H1 (cell line): Measurements from ENCODE around the gene LRP1-AS. TPM values are rescaled to one million over a fixed set of nuclear protein-coding genes. Genes with fewer than 3 reads are reported as not detected.

Source experiments
- BACH1 ChIP-seq: IDR thresholded peaks from 2 replicates; pipeline ENCODE4 v1.6.1; 2012; ENCODE audit warnings: low read length, improper control_type of control experiment
- polyA plus RNA-seq, 7 experiments: library from polyadenylated mRNA; depleted of rRNA in 3 of 7; stranded (reverse) in 5 of 7; unstranded in 2 of 7; fragments of >200 nt in 5 of 7; fragments of 200-250 nt in 2 of 7; gene quantifications; 1 replicate in 5 of 7; 2 replicates in 1 of 7; 4 replicates in 1 of 7; pipeline versions ENCODE4 v1.2.1 to v1.2.3, GENCODE V29; 2011 to 2013; ENCODE audit warnings: missing spikeins in 2 of 7, mixed read lengths in 2 of 7
- total RNA-seq: library from RNA; stranded (reverse); fragmentation: NEBNext Ultra II Directional; extraction: Animal tissue kit (Norgen Biotek cat#: 25700); gene quantifications from 2 replicates; pipeline ENCODE4 v1.2.1, GENCODE V29; 2021
- TF ChIP-seq, protein P1 (sequence below): fragments of 300-600 bp; sonication (generic); IDR thresholded peaks from 2 replicates; pipeline ENCODE4 v1.7.1; 2012; ENCODE audit warnings: low read length, moderate library complexity, mild to moderate bottlenecking, inconsistent platforms; ENCODE audit not compliant: insufficient replicate concordance
- TF ChIP-seq, protein P2 (sequence below), 3 experiments: IDR thresholded peaks; 1 replicate in 2 of 3; 2 replicates in 1 of 3; pipeline versions ENCODE4 v1.5.1 to v1.6.1; 2011; ENCODE audit warnings: low read length in 3 of 3, mild to moderate bottlenecking in 3 of 3, inconsistent platforms in 2 of 3, low read depth in 1 of 3, moderate library complexity in 1 of 3; ENCODE audit not compliant: insufficient read depth in 1 of 3; ENCODE audit errors: control extremely low read depth in 1 of 3

The LRP1-AS gene
- total and polyA plus RNA-seq, 2 of the 8 experiments (the other 6 are each of a cell fraction or from before 2014, with no cell fraction given), result not detected

DNA sequence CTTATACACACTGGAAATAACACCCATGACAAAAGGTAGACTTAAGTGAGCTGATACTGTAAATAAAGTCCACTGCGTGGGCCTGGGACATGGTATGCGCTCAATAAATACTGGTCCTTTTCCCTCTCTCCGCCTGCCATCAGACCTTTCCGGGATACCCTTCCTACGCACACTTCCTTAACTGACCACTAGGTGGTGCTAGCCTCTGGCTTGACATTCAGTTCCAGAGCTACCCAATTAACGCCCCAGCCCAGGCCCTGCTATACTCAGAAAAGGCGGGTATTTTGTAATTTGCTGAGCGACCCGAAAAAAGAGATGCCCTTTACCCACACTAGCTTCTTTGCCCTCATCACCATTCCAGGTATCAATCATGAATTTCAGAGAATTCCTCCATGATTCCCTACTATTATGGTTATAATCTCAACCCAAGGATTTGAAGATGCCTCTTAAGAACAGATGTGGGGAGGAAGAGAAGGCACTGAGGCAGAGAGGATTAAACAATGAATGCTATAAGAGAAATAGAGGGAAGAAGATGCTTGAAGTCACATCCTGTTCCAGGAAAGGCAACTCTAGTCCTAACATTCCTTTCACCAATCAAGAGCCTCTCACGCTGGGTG lies 23.1 kb downstream of the LRP1-AS start (continued):
- TF ChIP-seq, protein P1, sequence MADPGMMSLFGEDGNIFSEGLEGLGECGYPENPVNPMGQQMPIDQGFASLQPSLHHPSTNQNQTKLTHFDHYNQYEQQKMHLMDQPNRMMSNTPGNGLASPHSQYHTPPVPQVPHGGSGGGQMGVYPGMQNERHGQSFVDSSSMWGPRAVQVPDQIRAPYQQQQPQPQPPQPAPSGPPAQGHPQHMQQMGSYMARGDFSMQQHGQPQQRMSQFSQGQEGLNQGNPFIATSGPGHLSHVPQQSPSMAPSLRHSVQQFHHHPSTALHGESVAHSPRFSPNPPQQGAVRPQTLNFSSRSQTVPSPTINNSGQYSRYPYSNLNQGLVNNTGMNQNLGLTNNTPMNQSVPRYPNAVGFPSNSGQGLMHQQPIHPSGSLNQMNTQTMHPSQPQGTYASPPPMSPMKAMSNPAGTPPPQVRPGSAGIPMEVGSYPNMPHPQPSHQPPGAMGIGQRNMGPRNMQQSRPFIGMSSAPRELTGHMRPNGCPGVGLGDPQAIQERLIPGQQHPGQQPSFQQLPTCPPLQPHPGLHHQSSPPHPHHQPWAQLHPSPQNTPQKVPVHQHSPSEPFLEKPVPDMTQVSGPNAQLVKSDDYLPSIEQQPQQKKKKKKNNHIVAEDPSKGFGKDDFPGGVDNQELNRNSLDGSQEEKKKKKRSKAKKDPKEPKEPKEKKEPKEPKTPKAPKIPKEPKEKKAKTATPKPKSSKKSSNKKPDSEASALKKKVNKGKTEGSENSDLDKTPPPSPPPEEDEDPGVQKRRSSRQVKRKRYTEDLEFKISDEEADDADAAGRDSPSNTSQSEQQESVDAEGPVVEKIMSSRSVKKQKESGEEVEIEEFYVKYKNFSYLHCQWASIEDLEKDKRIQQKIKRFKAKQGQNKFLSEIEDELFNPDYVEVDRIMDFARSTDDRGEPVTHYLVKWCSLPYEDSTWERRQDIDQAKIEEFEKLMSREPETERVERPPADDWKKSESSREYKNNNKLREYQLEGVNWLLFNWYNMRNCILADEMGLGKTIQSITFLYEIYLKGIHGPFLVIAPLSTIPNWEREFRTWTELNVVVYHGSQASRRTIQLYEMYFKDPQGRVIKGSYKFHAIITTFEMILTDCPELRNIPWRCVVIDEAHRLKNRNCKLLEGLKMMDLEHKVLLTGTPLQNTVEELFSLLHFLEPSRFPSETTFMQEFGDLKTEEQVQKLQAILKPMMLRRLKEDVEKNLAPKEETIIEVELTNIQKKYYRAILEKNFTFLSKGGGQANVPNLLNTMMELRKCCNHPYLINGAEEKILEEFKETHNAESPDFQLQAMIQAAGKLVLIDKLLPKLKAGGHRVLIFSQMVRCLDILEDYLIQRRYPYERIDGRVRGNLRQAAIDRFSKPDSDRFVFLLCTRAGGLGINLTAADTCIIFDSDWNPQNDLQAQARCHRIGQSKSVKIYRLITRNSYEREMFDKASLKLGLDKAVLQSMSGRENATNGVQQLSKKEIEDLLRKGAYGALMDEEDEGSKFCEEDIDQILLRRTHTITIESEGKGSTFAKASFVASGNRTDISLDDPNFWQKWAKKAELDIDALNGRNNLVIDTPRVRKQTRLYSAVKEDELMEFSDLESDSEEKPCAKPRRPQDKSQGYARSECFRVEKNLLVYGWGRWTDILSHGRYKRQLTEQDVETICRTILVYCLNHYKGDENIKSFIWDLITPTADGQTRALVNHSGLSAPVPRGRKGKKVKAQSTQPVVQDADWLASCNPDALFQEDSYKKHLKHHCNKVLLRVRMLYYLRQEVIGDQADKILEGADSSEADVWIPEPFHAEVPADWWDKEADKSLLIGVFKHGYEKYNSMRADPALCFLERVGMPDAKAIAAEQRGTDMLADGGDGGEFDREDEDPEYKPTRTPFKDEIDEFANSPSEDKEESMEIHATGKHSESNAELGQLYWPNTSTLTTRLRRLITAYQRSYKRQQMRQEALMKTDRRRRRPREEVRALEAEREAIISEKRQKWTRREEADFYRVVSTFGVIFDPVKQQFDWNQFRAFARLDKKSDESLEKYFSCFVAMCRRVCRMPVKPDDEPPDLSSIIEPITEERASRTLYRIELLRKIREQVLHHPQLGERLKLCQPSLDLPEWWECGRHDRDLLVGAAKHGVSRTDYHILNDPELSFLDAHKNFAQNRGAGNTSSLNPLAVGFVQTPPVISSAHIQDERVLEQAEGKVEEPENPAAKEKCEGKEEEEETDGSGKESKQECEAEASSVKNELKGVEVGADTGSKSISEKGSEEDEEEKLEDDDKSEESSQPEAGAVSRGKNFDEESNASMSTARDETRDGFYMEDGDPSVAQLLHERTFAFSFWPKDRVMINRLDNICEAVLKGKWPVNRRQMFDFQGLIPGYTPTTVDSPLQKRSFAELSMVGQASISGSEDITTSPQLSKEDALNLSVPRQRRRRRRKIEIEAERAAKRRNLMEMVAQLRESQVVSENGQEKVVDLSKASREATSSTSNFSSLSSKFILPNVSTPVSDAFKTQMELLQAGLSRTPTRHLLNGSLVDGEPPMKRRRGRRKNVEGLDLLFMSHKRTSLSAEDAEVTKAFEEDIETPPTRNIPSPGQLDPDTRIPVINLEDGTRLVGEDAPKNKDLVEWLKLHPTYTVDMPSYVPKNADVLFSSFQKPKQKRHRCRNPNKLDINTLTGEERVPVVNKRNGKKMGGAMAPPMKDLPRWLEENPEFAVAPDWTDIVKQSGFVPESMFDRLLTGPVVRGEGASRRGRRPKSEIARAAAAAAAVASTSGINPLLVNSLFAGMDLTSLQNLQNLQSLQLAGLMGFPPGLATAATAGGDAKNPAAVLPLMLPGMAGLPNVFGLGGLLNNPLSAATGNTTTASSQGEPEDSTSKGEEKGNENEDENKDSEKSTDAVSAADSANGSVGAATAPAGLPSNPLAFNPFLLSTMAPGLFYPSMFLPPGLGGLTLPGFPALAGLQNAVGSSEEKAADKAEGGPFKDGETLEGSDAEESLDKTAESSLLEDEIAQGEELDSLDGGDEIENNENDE, result no peak
- TF ChIP-seq, protein P2, sequence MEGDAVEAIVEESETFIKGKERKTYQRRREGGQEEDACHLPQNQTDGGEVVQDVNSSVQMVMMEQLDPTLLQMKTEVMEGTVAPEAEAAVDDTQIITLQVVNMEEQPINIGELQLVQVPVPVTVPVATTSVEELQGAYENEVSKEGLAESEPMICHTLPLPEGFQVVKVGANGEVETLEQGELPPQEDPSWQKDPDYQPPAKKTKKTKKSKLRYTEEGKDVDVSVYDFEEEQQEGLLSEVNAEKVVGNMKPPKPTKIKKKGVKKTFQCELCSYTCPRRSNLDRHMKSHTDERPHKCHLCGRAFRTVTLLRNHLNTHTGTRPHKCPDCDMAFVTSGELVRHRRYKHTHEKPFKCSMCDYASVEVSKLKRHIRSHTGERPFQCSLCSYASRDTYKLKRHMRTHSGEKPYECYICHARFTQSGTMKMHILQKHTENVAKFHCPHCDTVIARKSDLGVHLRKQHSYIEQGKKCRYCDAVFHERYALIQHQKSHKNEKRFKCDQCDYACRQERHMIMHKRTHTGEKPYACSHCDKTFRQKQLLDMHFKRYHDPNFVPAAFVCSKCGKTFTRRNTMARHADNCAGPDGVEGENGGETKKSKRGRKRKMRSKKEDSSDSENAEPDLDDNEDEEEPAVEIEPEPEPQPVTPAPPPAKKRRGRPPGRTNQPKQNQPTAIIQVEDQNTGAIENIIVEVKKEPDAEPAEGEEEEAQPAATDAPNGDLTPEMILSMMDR (IDR thresholded peaks at IDR 0.05; ENCODE audit: control extremely low read depth in 1 of 3, insufficient read depth in 1 of 3, low read depth in 1 of 3, low read length in 3 of 3), result peak; percentile 83 to 99 (median 92)
- TF ChIP-seq BACH1, result no peak
